ENCODE measurements around the gene MARF1.

DNA sequence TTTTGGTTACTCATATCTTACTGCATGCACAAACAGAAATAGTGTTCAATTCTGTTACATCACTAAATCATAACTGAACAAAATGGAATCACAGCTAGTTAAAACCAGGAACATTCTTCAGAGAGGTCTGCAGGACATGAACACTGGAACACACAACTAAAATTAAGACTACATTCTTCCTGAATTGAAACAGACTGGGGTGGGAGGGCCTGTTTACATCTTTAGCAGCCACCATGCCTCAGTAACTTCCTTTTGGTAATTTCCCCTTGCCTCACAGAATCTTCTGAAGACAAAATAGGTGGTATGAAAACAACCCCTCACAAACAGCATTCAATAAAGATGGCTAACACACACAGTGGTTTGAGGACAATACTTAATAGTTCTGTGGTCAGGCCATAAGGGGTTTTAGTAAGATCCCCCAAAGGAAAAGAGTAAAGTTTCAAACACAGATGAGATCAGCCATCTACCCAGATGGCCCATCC, 6.5 kb downstream of the MARF1 start:
- TF ChIP-seq, protein P1, sequence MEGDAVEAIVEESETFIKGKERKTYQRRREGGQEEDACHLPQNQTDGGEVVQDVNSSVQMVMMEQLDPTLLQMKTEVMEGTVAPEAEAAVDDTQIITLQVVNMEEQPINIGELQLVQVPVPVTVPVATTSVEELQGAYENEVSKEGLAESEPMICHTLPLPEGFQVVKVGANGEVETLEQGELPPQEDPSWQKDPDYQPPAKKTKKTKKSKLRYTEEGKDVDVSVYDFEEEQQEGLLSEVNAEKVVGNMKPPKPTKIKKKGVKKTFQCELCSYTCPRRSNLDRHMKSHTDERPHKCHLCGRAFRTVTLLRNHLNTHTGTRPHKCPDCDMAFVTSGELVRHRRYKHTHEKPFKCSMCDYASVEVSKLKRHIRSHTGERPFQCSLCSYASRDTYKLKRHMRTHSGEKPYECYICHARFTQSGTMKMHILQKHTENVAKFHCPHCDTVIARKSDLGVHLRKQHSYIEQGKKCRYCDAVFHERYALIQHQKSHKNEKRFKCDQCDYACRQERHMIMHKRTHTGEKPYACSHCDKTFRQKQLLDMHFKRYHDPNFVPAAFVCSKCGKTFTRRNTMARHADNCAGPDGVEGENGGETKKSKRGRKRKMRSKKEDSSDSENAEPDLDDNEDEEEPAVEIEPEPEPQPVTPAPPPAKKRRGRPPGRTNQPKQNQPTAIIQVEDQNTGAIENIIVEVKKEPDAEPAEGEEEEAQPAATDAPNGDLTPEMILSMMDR (IDR thresholded peaks at IDR 0.05) = no peak
- TF ChIP-seq POLR2AphosphoS5 (IDR thresholded peaks at IDR 0.05) = no peak
- TF ChIP-seq EP300 (IDR thresholded peaks at IDR 0.05) = no peak
- no peak for TF ChIP-seq POLR2A (IDR thresholded peaks at IDR 0.05)

All from upper lobe of left lung (tissue), 4 donors.